HepG2 (cell line): ENCODE measurements around the gene USP36. TPM values are rescaled to one million over a fixed set of nuclear protein-coding genes. Genes with fewer than 3 reads are reported as not detected.
A peak's percentile ranks its signal among the peaks of the same experiment; 100 is the strongest.

Experiments
- AHR ChIP-seq: IDR thresholded peaks from 2 replicates; pipeline ENCODE4 v1.6.1; 2018; ENCODE audit warnings: missing genetic modification reagents, missing compliant biosample characterization
- DPF2 ChIP-seq: sonication (generic); formaldehyde crosslinking; IDR thresholded peaks from 2 replicates; pipeline ENCODE4 v1.4.0; 2020; ENCODE audit warnings: mild to moderate bottlenecking, low read depth, missing genetic modification reagents, borderline replicate concordance
- EP300 ChIP-seq, 3 experiments: sonication (generic) in 1 of 3; formaldehyde crosslinking in 1 of 3; IDR thresholded peaks; 2 replicates each; pipeline versions ENCODE4 v1.5.1 to v1.6.1; 2011 to 2020; ENCODE audit warnings: low read depth in 2 of 3, low read length in 2 of 3, borderline replicate concordance in 1 of 3, improper control_type of control experiment in 1 of 3, mild to moderate bottlenecking in 1 of 3, missing genetic modification reagents in 1 of 3, moderate library complexity in 1 of 3
- GMEB1 ChIP-seq: sonication (generic); formaldehyde crosslinking; IDR thresholded peaks from 2 replicates; pipeline ENCODE4 v1.5.1; 2020; ENCODE audit warnings: missing genetic modification reagents, mild to moderate bottlenecking, borderline replicate concordance
- HOXD1 ChIP-seq: sonication (generic); formaldehyde crosslinking; IDR thresholded peaks from 2 replicates; pipeline ENCODE4 v1.5.0; 2020; ENCODE audit warnings: missing genetic modification reagents
- KDM6A ChIP-seq: IDR thresholded peaks from 2 replicates; pipeline ENCODE4 v1.6.1; 2016; ENCODE audit warnings: low read depth
- MEIS2 ChIP-seq: sonication (generic); formaldehyde crosslinking; IDR thresholded peaks from 2 replicates; pipeline ENCODE4 v1.9.0; 2021; ENCODE audit warnings: mild to moderate bottlenecking, missing genetic modification reagents
- MXI1 ChIP-seq: IDR thresholded peaks from 3 replicates; pipeline ENCODE4 v1.6.1; 2012; ENCODE audit warnings: low read depth, low read length, inconsistent platforms, borderline replicate concordance
- NR1H2 ChIP-seq: sonication (generic); formaldehyde crosslinking; IDR thresholded peaks from 2 replicates; pipeline ENCODE4 v1.8.1; 2022; ENCODE audit warnings: low read depth, missing genetic modification reagents, borderline replicate concordance
- PCBP2 ChIP-seq: fragments of 200-400 bp; formaldehyde crosslinking; optimal IDR thresholded peaks from 2 replicates; pipeline ENCODE3; 2018; ENCODE audit warnings: low read length, low read depth; ENCODE audit not compliant: poor library complexity, severe bottlenecking
- PHF8 ChIP-seq: sonication (generic); formaldehyde crosslinking; IDR thresholded peaks from 2 replicates; pipeline ENCODE4 v1.5.0; 2020; ENCODE audit warnings: missing genetic modification reagents
- POLR2G ChIP-seq: fragments of 200-400 bp; formaldehyde crosslinking; IDR thresholded peaks from 2 replicates; pipeline ENCODE4 v1.6.1; 2018; ENCODE audit warnings: mild to moderate bottlenecking, low read depth, low read length, moderate library complexity
- RARA ChIP-seq: IDR thresholded peaks from 2 replicates; pipeline ENCODE4 v1.6.1; 2016; ENCODE audit warnings: missing genetic modification reagents, missing compliant biosample characterization
- RXRA ChIP-seq: sonication (generic); formaldehyde crosslinking; IDR thresholded peaks from 2 replicates; pipeline ENCODE4 v1.5.1; 2020; ENCODE audit warnings: missing genetic modification reagents
- THAP8 ChIP-seq: sonication (generic); formaldehyde crosslinking; IDR thresholded peaks from 2 replicates; pipeline ENCODE4 v1.5.1; 2020; ENCODE audit warnings: missing genetic modification reagents, mild to moderate bottlenecking, borderline replicate concordance
- ZIK1 ChIP-seq: sonication (generic); formaldehyde crosslinking; IDR thresholded peaks from 2 replicates; pipeline ENCODE4 v1.5.0; 2020; ENCODE audit warnings: mild to moderate bottlenecking, low read depth, missing genetic modification reagents, borderline replicate concordance
- ZNF337 ChIP-seq: sonication (generic); formaldehyde crosslinking; IDR thresholded peaks from 2 replicates; pipeline ENCODE4 v1.5.1; 2020; ENCODE audit warnings: missing genetic modification reagents, low read depth, mild to moderate bottlenecking, borderline replicate concordance
- ZNF431 ChIP-seq: sonication (generic); formaldehyde crosslinking; IDR thresholded peaks from 2 replicates; pipeline ENCODE4 v1.9.0; 2022; ENCODE audit warnings: missing genetic modification reagents, low read depth, mild to moderate bottlenecking, borderline replicate concordance
- ZNF510 ChIP-seq: sonication (generic); formaldehyde crosslinking; IDR thresholded peaks from 2 replicates; pipeline ENCODE4 v1.4.0; 2020; ENCODE audit warnings: low read depth, mild to moderate bottlenecking, missing genetic modification reagents
- ZNF549 ChIP-seq: sonication (generic); formaldehyde crosslinking; IDR thresholded peaks from 2 replicates; pipeline ENCODE4 v1.5.0; 2020; ENCODE audit warnings: missing genetic modification reagents
- ZNF672 ChIP-seq: sonication (generic); formaldehyde crosslinking; IDR thresholded peaks from 2 replicates; pipeline ENCODE4 v1.8.1; 2022; ENCODE audit warnings: missing genetic modification reagents
- ZNF691 ChIP-seq: sonication (generic); formaldehyde crosslinking; IDR thresholded peaks from 2 replicates; pipeline ENCODE4 v1.4.0; 2020; ENCODE audit warnings: missing genetic modification reagents, low read depth, mild to moderate bottlenecking, borderline replicate concordance
- polyA plus RNA-seq, 8 experiments: library from polyadenylated mRNA; depleted of rRNA in 3 of 8; stranded (reverse) in 7 of 8; unstranded in 1 of 8; fragments of >200 nt; fragmentation: Illumina TruSeq in 4 of 8; extraction: Trizol in 4 of 8; gene quantifications; 2 replicates each; pipeline versions ENCODE4 v1.2.1 to v1.2.3, GENCODE V29; 2011 to 2016; ENCODE audit warnings: low read depth in 4 of 8, missing spikeins in 1 of 8, mixed read lengths in 1 of 8; ENCODE audit not compliant: insufficient read depth in 1 of 8
- total RNA-seq, 5 experiments: library from RNA; depleted of rRNA; stranded (reverse); fragments of >200 nt; fragmentation: Illumina TruSeq; extraction: Trizol; gene quantifications; 2 replicates each; pipeline ENCODE4 v1.2.3, GENCODE V29; 2016; ENCODE audit warnings: low read depth in 1 of 5
- TF ChIP-seq, protein P1 (sequence below): sonication (generic); formaldehyde crosslinking; IDR thresholded peaks from 2 replicates; pipeline ENCODE4 v1.4.0; 2020; ENCODE audit warnings: missing genetic modification reagents

Gene USP36
- total and polyA plus RNA-seq, 2 of the 13 experiments (the other 11 are each of a cell fraction or from before 2014, with no cell fraction given) = 29.6 to 45.9 TPM

DNA sequence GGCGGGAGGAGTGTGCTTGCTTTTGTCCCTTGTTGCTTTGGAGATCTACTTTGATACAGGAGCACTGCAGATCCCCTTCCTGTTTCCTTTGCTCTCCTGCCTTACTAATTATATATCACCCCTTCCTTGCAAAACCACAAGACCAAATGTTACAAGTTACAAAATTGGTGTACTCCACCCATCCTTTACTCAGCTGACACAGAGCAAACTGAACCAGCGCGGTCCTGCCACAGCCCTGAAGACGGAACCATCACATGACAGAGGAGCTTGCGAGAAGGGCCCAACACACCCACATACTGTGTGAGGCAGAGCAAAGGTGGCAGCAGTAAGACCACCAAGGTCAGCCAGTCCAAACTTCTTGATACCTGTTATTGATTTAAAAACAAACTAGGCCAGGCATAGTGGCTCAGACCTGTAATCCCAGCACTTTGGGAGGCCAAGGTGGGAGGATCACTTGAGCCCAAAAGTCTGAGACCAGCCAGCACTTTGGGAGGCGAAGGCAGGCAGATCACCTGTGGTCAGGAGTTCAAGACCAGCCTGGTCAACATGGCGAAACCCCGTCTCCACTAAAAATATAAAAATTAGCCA is 91.8 kb downstream of the USP36 start (continued):
- peak; percentile 71; the same call in 1 of the 2 replicates for TF ChIP-seq HOXD1 (CRISPR knock-in tag)
- no peak for TF ChIP-seq GMEB1
- peak; percentile 65 to 68; a peak in 2 of 4 replicates for TF ChIP-seq EP300 (IDR thresholded peaks at IDR 0.05; ENCODE audit: low read depth in 2 of 2, low read length in 2 of 2)
- peak; percentile 43; the same call in 1 of the 2 replicates for TF ChIP-seq EP300 (CRISPR knock-in tag; IDR thresholded peaks at IDR 0.05; ENCODE audit: borderline replicate concordance)
- no peak for TF ChIP-seq NR1H2 (CRISPR knock-in tag)
- no peak for TF ChIP-seq MXI1
- TF ChIP-seq ZNF337 (CRISPR knock-in tag) = peak; percentile 14; the same call in 1 of the 2 replicates
- peak; percentile 83; the same call in 1 of the 2 replicates for TF ChIP-seq MEIS2 (CRISPR knock-in tag)
- TF ChIP-seq KDM6A (CRISPR knock-in tag) = peak; percentile 61
- TF ChIP-seq ZNF431 = no peak
- TF ChIP-seq, protein P1, sequence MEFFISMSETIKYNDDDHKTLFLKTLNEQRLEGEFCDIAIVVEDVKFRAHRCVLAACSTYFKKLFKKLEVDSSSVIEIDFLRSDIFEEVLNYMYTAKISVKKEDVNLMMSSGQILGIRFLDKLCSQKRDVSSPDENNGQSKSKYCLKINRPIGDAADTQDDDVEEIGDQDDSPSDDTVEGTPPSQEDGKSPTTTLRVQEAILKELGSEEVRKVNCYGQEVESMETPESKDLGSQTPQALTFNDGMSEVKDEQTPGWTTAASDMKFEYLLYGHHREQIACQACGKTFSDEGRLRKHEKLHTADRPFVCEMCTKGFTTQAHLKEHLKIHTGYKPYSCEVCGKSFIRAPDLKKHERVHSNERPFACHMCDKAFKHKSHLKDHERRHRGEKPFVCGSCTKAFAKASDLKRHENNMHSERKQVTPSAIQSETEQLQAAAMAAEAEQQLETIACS (CRISPR knock-in tag) = 0 out of 2 replicates have a peak, but pooled peaks have one; percentile 25
- TF ChIP-seq ZNF672 (CRISPR knock-in tag) = no peak
- TF ChIP-seq ZNF549 (CRISPR knock-in tag) = no peak
- TF ChIP-seq PHF8 (CRISPR knock-in tag) = peak; percentile 45
- TF ChIP-seq POLR2G = no peak
- TF ChIP-seq AHR = no peak
- no peak for TF ChIP-seq THAP8 (CRISPR knock-in tag)
- TF ChIP-seq PCBP2 = no peak
- TF ChIP-seq ZNF510 (CRISPR knock-in tag) = no peak
- peak; percentile 29; the same call in 1 of the 2 replicates for TF ChIP-seq ZNF691
- peak; percentile 80; the same call in 1 of the 2 replicates for TF ChIP-seq DPF2
- TF ChIP-seq ZIK1 (CRISPR knock-in tag) = no peak
- peak; percentile 54; the same call in 1 of the 2 replicates for TF ChIP-seq RXRA (CRISPR knock-in tag)
- TF ChIP-seq RARA = peak; percentile 65
